SK-MEL-5 (cell line): ENCODE measurements around the gene CGRRF1. TPM values are rescaled to one million over a fixed set of nuclear protein-coding genes. Genes with fewer than 3 reads are reported as not detected.

ENCODE experiments used
- DNase-seq: peaks from one replicate; pipeline ENCODE4 v3.0.0-alpha.2; 2016; ENCODE audit warnings: low read depth, low spot score
- in situ Hi-C: cut with HindIII; loops from 2 replicates; pipeline ENCODE4 v1.10.0; 2016; ENCODE audit warnings: low sequenced_read_pairs, high pct_unique_total_duplicates, low pct_unique_long_range_greater_than_20kb
- total RNA-seq: library from RNA; depleted of rRNA; stranded (reverse); fragments of >200 nt; shearing (Covaris generic); gene quantifications from 2 replicates; pipeline ENCODE4 v1.2.3, GENCODE V29; 2014

CGRRF1 gene
- total RNA-seq, 1 experiment from 2014 or later: 19.3 TPM

GRCh38 chr14:54487771-54488170, 21.9 kb upstream of the CGRRF1 start:
- in situ Hi-C loops: no loop called here
- peak; percentile 70 for DNase-seq

DNA sequence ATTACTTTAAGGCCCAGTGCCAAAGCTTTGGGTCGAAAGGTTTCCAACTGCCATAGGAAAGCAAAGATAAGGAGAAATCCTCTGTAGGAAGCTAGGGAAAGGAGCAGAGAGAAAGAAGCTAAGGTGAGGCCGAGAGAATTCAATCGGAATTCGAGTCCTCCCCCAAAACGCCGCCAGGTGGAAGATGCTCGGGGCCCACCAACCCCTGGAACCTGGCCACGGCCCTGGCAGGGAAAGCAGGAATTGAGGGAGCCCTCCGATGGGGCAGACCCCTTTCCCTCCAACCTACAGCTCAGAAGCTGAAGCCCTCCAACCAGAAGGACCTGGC, 21.4 kb upstream of the CGRRF1 start:
- DNase-seq: no peak
- in situ Hi-C loops: no loop called here

DNA sequence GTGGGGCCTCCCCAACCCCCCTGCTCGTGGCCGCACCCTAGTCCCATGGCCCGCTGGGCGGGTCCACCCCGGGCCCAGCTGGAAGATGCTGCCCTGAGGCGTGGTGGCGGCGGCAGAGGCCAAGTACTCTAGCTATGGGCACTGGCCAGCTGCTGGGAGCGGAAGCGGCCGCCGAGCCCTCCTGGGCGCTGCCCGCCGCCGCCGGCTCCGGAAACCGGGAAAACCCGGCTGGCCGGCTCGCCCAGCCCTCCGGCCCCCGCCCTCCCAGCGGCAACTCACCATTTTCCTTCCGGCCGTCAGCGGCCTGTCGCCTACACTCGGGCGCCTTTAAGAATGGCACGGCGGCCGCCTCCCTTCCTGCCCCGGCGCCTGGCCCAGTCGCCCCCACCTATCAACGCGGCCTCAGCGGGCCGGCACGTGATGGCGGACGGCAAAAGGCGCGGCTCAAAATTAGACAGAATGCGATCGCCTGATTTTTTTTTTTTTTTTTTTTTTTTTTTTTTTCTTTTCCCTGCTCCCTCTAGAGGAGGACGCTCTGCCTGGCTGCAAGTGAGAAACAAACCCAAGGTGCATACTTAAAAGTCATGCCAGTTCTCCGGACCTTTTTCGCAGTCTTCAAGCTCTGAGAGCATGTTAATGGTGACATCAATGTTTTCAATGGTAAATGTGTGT, 20.9 kb upstream of the CGRRF1 start, which contains the start of gene GMFB:
GMFB (minus strand) TSS at position 335 of the 672 bp plus-strand sequence; CDS start at position 282, 53 bp downstream.
- peak; percentile 88 for DNase-seq
- in situ Hi-C loops: no loop called here

GRCh38 chr14:54489318-54489683, 20.4 kb upstream of the CGRRF1 start:
- no peak for DNase-seq
- in situ Hi-C loops: no loop called here

- no peak for DNase-seq
- in situ Hi-C loops: no loop called here
Observed at GRCh38 chr14:54489731-54490444, 19.8 kb upstream of the CGRRF1 start.

DNA sequence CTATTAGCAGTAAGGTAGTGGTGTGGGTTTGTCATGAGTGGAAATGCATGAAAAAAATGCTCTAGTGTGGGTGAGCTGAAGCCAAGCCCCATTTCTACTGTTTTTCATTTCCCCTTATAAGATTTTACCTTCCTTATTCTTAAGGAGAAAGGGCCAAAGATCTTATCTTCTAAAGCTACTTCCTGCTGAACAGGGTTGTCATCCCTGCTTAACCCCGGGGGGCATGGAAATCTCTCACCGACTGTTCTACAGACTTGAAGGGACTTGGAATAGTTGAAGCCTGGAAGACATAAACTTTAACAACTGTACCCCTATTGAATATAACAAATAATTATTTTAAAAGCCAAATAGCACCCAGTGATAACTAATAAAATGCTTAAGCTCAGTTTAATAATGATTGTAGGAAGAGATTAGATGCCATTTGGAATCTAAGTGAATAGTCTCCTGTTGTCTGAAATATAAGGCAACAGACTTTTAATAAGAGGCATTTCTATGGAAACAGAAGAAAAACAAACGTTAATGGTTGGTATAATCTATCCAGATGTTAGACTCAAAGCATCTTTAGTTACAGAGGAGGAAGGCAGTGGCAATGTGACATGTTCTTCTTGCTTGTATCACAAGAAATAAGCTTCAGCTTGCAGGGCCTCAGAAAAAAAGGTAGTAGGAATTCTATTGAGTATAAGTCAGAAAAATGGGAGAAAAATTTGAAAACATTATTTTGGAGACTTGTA, 19.1 kb upstream of the CGRRF1 start:
- no peak for DNase-seq
- in situ Hi-C loops: no loop called here

GRCh38 chr14:54493293-54493692, 16.4 kb upstream of the CGRRF1 start:
- in situ Hi-C loops: no loop called here
- peak; percentile 48 for DNase-seq

- no peak for DNase-seq
- in situ Hi-C loops: no loop called here
Observed at GRCh38 chr14:54497224-54497623, 12.5 kb upstream of the CGRRF1 start.

- in situ Hi-C loops: no loop called here
- no peak for DNase-seq
Observed at GRCh38 chr14:54498095-54498531, 11.6 kb upstream of the CGRRF1 start.

GRCh38 chr14:54498579-54498978, 11.1 kb upstream of the CGRRF1 start:
- in situ Hi-C loops: no loop called here

DNA sequence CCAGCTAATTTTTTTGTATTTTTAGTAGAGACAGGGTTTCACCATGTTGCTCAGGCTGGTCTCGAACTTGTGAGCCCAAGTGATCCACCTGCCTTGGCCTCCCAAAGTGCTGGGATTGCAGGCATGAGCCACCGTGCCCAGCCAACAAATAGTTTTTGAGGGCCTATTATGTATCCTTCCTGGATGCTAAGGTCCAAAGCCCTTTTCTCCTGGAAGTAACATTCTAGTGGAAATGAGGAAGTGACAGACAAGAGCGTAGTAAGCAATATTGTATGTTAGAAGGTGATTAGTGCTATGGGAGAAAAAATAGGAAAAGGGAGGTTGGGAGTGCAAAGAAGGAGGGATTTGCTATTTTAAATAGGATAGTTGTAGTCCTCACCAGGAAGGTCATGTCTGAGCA, 9.0 kb upstream of the CGRRF1 start:
- DNase-seq: no peak
- in situ Hi-C loops: no loop called here

More at GRCh38 chr14:54498579-54498978, 11.1 kb upstream of the CGRRF1 start:
- no peak for DNase-seq

GRCh38 chr14:54501480-54501879, 8.2 kb upstream of the CGRRF1 start:
- in situ Hi-C loops: no loop called here

DNA sequence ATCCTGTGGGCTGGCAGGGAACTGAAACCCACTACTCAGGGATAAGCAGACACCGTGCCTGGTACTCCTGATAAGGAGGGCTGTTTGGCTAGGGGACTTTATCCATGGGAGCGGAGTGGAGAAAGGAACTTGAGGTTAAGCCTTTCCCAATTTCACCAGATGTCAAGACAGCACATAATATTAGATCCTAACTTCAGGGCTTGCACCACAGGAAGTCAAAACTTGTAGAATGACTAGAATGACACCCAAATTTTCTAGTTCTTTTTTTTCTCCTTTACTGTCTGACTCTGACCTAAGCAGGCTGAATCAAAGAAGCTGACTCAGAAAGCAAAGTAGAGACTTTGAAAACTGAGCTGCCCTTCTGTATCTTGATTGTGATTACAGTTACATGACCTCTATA, 7.1 kb upstream of the CGRRF1 start:
- in situ Hi-C loops: no loop called here
- DNase-seq: no peak

More at GRCh38 chr14:54501480-54501879, 8.2 kb upstream of the CGRRF1 start:
- DNase-seq: no peak

DNA sequence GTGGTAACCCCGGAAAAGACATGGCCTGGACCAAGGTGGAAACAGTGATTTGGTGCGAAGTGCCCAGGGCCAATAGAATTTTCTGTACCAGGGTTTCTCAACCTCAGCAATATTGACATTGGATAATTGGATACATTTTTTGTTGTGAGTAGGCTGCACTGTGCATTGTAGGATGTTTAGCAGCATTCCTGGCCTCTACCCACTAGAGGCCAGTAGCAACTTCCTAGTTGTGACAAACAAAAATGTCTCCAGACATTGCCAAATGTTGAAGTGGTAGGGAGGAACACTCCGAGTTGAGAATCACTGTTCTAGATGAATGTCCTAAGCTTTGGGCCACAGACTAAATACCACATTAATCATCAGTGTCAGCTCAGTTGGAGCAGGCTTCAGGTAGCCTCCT, 6.2 kb upstream of the CGRRF1 start:
- DNase-seq: peak; percentile 76
- in situ Hi-C loops: no loop called here

- in situ Hi-C loops: no loop called here
- DNase-seq: no peak
Observed at GRCh38 chr14:54512393-54512792, 2.7 kb downstream of the CGRRF1 start.

GRCh38 chr14:54515670-54516069, 6.0 kb downstream of the CGRRF1 start:
- in situ Hi-C loops: no loop called here
- DNase-seq: no peak

DNA sequence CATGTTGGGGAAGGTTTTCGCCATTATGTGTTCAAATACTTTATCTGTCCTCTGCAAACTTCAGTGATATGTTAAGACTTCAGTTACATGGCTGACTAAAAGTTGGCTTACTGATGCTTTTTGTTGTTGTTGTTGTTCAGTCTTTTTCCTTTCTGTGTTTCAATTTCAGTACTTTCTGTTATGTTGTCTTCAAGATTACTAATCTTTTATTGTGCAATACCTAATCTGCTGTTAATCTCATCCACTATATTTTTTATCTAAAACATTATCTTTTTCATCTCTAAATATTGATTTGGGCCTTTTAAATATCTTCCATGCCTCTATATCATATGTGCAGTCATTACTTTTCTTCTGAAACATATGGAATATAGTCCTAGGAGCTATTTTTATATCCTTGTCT, 7.0 kb downstream of the CGRRF1 start:
- DNase-seq: no peak
- in situ Hi-C loops: no loop called here

DNA sequence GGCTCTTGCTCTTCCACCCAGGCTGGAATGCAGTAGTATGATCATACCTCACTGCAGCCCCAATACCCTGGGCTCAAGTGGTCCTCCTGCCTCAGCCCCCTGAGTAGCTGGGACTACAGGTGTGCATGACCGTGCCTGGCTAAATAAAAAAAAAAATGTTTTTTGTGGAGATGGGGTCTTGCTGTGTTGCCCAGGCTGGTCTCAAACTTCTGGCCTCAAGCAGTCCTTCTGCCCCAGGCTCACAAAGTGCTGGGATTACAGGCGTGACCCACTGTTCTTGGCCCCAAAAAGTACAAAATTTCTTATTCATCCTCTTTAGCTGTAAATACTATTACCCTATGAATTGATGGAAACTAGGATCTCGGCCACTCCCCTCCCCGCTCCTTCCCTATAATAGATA, 14.7 kb downstream of the CGRRF1 start:
- in situ Hi-C loops: no loop called here
- no peak for DNase-seq

DNA sequence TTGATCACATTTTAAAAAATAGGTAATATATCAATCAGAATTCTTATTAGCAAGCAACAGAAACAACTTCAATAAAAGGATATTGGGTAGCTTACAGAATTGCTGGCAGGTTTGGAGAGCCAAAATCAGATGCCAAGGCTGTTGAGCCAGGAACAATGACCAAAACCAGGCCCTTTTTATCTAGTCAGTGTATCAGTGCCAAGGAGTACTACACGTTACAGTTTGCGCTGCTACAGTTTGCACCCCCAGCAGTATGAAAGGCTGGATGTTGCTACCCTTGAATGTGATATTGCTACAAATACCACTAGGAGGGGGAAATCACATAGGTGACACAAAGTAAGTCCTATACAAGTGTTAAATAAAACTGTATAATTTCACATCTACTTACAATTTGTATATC, 19.3 kb downstream of the CGRRF1 start:
- in situ Hi-C loops: no loop called here
- DNase-seq: no peak
